ENCODE measurements around the gene RFNG.

Gene RFNG
- long read RNA-seq, donor 1, transcript RFNG-201 (8 exons, 1,828 nt) = minor isoform, 15 of 52 reads
- long read RNA-seq, donor 1, transcript RFNG-209 (1 exons, 2,886 nt) = major isoform, 27 of 52 reads
- long read RNA-seq, donor 1, partial matches to known transcripts = 0 of 52 reads
- long read RNA-seq, donor 1, other reads (novel, unspliced or antisense) = 0 of 52 reads
- long read RNA-seq, donor 2, transcript RFNG-209 (1 exons, 2,886 nt) = major isoform, 13 of 64 reads
- long read RNA-seq, donor 2, transcript RFNG-201 (8 exons, 1,828 nt) = minor isoform, 10 of 64 reads
- long read RNA-seq, donor 2, partial matches to known transcripts = 40 of 64 reads
- long read RNA-seq, donor 2, other reads (novel, unspliced or antisense) = 0 of 64 reads
- long read RNA-seq, donor 3, transcript RFNG-201 (8 exons, 1,828 nt) = minor isoform, 7 of 18 reads
- long read RNA-seq, donor 3, transcript RFNG-209 (1 exons, 2,886 nt) = major isoform, 9 of 18 reads
- long read RNA-seq, donor 3, partial matches to known transcripts = 0 of 18 reads
- long read RNA-seq, donor 3, other reads (novel, unspliced or antisense) = 0 of 18 reads
- long read RNA-seq, donor 4, transcript RFNG-209 (1 exons, 2,886 nt) = major isoform, 11 of 110 reads
- long read RNA-seq, donor 4, transcript RFNG-201 (8 exons, 1,828 nt) = minor isoform, 7 of 110 reads
- long read RNA-seq, donor 4, partial matches to known transcripts = 81 of 110 reads
- long read RNA-seq, donor 4, other reads (novel, unspliced or antisense) = 11 of 110 reads
- long read RNA-seq, donor 5, transcript RFNG-209 (1 exons, 2,886 nt) = major isoform, 14 of 26 reads
- long read RNA-seq, donor 5, transcript RFNG-201 (8 exons, 1,828 nt) = minor isoform, 6 of 26 reads
- long read RNA-seq, donor 5, partial matches to known transcripts = 0 of 26 reads
- long read RNA-seq, donor 5, other reads (novel, unspliced or antisense) = 0 of 26 reads
- long read RNA-seq, donor 6, transcript RFNG-209 (1 exons, 2,886 nt) = major isoform, 25 of 42 reads
- long read RNA-seq, donor 6, transcript RFNG-201 (8 exons, 1,828 nt) = minor isoform, 9 of 42 reads
- long read RNA-seq, donor 6, partial matches to known transcripts = 5 of 42 reads
- long read RNA-seq, donor 6, other reads (novel, unspliced or antisense) = 0 of 42 reads
- long read RNA-seq, donor 7 = 0 reads
- long read RNA-seq, donor 8, transcript RFNG-209 (1 exons, 2,886 nt) = minor isoform, 10 of 185 reads
- long read RNA-seq, donor 8, transcript RFNG-201 (8 exons, 1,828 nt) = major isoform, 13 of 185 reads
- long read RNA-seq, donor 8, partial matches to known transcripts = 140 of 185 reads
- long read RNA-seq, donor 8, other reads (novel, unspliced or antisense) = 18 of 185 reads

GRCh38 chr17:82051776-82052637 lies at the start of gene RFNG, which contains the start of gene GPS1:
TSS of gene RFNG (minus strand) at chr17:82051811. CDS start at chr17:82051766, 45 bp downstream.
TSS of gene GPS1 (plus strand) at chr17:82051898. CDS start at chr17:82051932, 34 bp downstream.
- peak; percentile 42 for DNase-seq

- no peak for DNase-seq
Measured at GRCh38 chr17:82101301-82101715, 49.7 kb upstream of the RFNG start.

GRCh38 chr17:82100502-82101298 lies 49.1 kb upstream of the RFNG start:
- DNase-seq = no peak

GRCh38 chr17:82098939-82099763 lies 47.5 kb upstream of the RFNG start:
- peak; percentile 94 for DNase-seq

- DNase-seq = peak; percentile 99
Measured at GRCh38 chr17:82098169-82098938, 46.7 kb upstream of the RFNG start, which contains the start of gene FASN. TSS of gene FASN (minus strand) at chr17:82098236. CDS start at chr17:82096445, 1,791 bp downstream.

- peak; percentile 74 for DNase-seq
Measured at GRCh38 chr17:82097919-82098168, 46.2 kb upstream of the RFNG start.

- peak; percentile 84 for DNase-seq
Measured at GRCh38 chr17:82097184-82097918, 45.7 kb upstream of the RFNG start.

GRCh38 chr17:82096709-82097183 lies 45.1 kb upstream of the RFNG start:
- no peak for DNase-seq

GRCh38 chr17:82095777-82096708 lies 44.4 kb upstream of the RFNG start:
- no peak for DNase-seq

- no peak for DNase-seq
Measured at GRCh38 chr17:82094931-82095776, 43.5 kb upstream of the RFNG start.

GRCh38 chr17:82092995-82093751 lies 41.6 kb upstream of the RFNG start:
- DNase-seq = no peak

GRCh38 chr17:82092628-82092994 lies 41.0 kb upstream of the RFNG start:
- DNase-seq = no peak

- DNase-seq = no peak
Measured at GRCh38 chr17:82092094-82092586, 40.5 kb upstream of the RFNG start.

- no peak for DNase-seq
Measured at GRCh38 chr17:82091264-82092066, 39.9 kb upstream of the RFNG start.

Measured in right kidney (tissue), 9 donors.